HG02571 (cell line): ENCODE data around the gene RBMS3.
"Not testable (repeated sequence)": the region's sequence is repeated elsewhere in the genome, so short reads cannot be mapped to it uniquely, and the experiment has no call there.

Experiments used
- ATAC-seq: cut with Tn5 transposase; IDR thresholded peaks from one replicate; pipeline ENCODE4 v1.9.1; 2021; ENCODE audit warnings: mild to moderate bottlenecking, moderate library complexity; ENCODE audit not compliant: unreplicated experiment

The RBMS3 gene

DNA sequence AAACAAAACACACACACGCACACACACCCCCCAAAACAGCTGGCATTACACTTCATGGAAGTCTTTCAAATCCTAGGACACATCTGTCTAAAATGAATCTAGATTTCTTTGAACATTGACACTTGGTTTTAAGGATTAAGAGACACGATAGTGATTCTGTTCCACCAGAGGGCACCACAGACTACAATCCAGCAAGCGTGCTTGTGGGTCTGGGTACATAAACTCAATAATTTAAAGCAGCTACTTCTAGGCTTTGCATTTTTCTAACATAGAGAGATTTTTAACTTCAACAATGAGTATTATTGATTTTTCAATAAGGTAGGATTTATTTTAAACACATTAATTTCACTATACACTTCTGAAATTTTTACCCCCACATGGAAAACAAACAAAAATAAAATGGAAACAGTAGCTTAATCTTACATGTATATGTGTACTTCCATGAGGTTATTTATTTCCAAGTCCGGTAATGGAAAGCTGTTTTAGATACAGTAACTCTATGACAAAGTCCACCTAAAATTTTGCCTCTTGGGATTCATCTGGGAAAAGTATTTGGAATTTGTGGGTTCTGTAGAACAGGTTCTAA, 761.5 kb downstream of the RBMS3 start:
- no peak for ATAC-seq

DNA sequence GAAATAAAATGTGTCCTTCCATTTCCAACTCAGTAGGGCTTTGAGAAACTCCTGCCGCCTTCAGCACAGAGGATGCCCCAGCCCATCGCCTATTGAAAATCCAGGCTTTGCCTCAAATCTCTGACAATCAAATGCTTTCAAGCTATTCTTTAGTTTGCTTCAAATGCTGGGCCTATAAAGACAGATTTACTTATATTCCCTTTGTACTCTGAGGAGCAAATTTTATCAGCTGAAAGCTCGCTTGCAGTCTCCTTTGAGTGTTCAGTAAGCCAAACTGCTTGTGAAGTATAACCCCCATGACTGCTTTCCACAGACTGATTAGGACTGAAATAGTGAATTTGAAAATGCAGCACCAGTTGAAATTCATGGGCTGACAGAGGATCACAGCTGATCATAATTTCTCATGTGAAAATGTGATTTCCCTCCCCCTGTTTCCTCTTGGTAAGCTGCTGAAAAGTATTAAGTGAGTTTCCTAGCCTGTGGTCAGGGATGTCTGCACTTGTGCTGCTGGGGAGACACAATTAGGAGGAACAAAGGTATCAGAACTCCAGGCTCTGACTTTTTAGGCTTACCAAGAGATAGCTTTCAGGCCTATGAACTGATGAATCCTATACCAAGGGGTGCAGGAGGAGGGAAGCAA, 762.2 kb downstream of the RBMS3 start:
- ATAC-seq, result no peak

DNA sequence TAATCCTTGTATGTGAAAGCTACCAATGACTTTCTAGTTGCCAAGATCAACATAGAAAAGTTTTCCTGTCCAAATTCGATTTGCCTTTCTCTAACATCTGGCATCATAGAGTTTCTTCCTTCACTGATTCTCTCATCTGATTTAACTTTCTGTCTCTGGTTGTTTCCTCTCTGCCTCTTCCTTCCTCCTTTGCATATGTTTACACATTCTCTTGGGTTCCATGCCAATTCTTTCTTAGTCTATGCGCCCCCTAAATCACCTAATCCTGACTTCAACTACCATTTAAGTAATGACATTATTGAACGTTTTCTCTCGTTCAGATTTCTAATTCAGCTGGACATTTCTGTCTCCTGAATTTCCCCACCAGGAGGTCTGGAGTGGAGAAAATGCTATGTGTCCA, 763.6 kb downstream of the RBMS3 start:
- ATAC-seq, result no peak

DNA sequence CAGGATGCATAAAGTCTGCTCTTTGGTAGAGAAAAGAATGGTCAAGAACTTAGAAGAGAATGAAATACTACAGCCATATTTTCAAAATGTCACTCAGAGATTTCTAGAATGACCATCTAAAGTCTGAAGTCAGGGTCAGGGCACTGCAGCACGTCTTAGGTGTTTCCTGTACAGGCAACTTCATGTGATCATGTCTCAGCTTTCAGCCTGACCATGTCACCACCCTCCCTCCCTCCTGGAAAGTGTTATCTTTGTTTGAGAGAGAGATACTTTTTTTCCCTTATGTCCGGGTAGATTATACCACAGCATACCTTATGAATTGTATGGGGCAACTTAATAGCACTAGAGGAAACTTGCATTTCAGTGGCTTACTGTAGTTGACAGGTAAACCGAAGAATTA, 767.6 kb downstream of the RBMS3 start:
- no peak for ATAC-seq

DNA sequence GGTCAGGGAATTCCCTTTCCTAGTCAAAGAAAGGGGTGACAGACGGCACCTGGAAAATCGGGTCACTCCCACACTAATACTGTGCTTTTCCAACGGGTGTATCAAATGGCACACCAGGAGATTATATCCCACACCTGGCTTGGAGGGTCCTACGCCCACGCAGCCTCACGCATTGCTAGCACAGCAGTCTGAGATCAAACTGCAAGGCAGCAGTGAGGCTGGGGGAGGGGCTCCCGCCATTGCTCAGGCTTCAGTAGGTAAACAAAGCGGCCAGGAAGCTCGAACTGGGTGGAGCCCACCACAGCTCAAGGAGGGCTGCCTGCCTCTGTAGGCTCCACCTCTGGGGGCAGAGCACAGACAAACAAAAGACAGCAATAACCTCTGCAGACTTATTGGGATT, 769.2 kb downstream of the RBMS3 start:
- ATAC-seq, result not testable (repeated sequence)

DNA sequence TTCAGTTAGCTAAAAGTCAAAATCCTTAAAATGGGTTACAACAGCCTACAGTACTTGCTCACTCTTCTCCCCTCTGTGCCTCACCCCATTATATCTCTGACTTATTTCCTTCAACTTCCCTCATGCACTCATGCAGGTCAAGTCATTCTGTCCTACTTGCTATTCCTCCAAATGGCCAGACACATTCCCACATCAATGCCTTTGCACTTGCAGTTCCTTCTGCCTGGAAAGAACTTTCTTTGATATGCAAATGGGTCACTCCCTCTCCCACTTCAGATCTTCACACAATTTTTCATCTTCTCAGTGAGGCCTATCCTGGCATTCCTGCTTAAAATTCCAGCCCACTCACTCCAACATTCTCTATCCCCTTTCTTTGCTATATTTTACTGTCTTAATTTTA, 778.4 kb downstream of the RBMS3 start:
- ATAC-seq, result no peak
